Hematopoietic multipotent progenitor cell treated with erythropoietin and hydrocortisone succinate and interleukin-3 and kit ligand, for 15 days (in vitro differentiated cells): ENCODE results near the gene CTCF.

ENCODE experiments used
- DNase-seq: peaks from one replicate; pipeline ENCODE4 v3.0.0-alpha.2; 2015; ENCODE audit warnings: low spot score

Gene CTCF

GRCh38 chr16:67652578-67653127 is 90.3 kb downstream of the CTCF start:
- DNase-seq, result no peak

- no peak for DNase-seq
Observed at GRCh38 chr16:67653128-67653788, 90.9 kb downstream of the CTCF start.

- no peak for DNase-seq
Observed at GRCh38 chr16:67653789-67654402, 91.6 kb downstream of the CTCF start.

GRCh38 chr16:67654403-67654911 is 92.1 kb downstream of the CTCF start:
- no peak for DNase-seq

GRCh38 chr16:67655363-67655762 is 93.0 kb downstream of the CTCF start:
- no peak for DNase-seq

- DNase-seq, result no peak
Observed at GRCh38 chr16:67656344-67657016, 94.2 kb downstream of the CTCF start.

- no peak for DNase-seq
Observed at GRCh38 chr16:67657017-67657608, 94.8 kb downstream of the CTCF start.

- no peak for DNase-seq
Observed at GRCh38 chr16:67657751-67658518, 95.6 kb downstream of the CTCF start.

GRCh38 chr16:67658849-67659674 is 96.7 kb downstream of the CTCF start:
- DNase-seq, result no peak

- peak; percentile 94 for DNase-seq
Observed at GRCh38 chr16:67659675-67660563, 97.6 kb downstream of the CTCF start, which contains the start of gene ACD. TSS of gene ACD (minus strand) at chr16:67660260. CDS start at chr16:67660220, 40 bp downstream.

GRCh38 chr16:67660564-67661028 is 98.3 kb downstream of the CTCF start, which contains the start of gene PARD6A:
TSS of gene PARD6A (plus strand) at chr16:67660960. CDS start at chr16:67661039, 79 bp downstream.
- peak; percentile 92 for DNase-seq

- no peak for DNase-seq
Observed at GRCh38 chr16:67661101-67661761, 98.9 kb downstream of the CTCF start.

GRCh38 chr16:67661886-67662652 is 99.7 kb downstream of the CTCF start:
- no peak for DNase-seq

- DNase-seq, result no peak
Observed at GRCh38 chr16:67662653-67663010, 100.3 kb downstream of the CTCF start.

GRCh38 chr16:67663151-67663876 is 101.0 kb downstream of the CTCF start:
- DNase-seq, result no peak

GRCh38 chr16:67663877-67664222 is 101.5 kb downstream of the CTCF start:
- no peak for DNase-seq

GRCh38 chr16:67664258-67664657 is 101.9 kb downstream of the CTCF start:
- DNase-seq, result no peak

- no peak for DNase-seq
Observed at GRCh38 chr16:67664871-67665270, 102.5 kb downstream of the CTCF start.
